ENCODE data around the gene PPP1R26. TPM values are rescaled to one million over a fixed set of nuclear protein-coding genes. Genes with fewer than 3 reads are reported as not detected.

The PPP1R26 gene
- total and polyA plus RNA-seq, 2 of the 8 experiments (the other 6 are each of a cell fraction or from before 2014, with no cell fraction given): 9.8 to 32.7 TPM

- no peak for TF ChIP-seq CHD7 (IDR thresholded peaks at IDR 0.05; ENCODE audit: insufficient replicate concordance, low read length)
- no peak for TF ChIP-seq RFX5 (IDR thresholded peaks at IDR 0.05; ENCODE audit: borderline replicate concordance, low read depth, low read length)
- no peak for TF ChIP-seq GTF2F1 (IDR thresholded peaks at IDR 0.05; ENCODE audit: borderline replicate concordance, low read depth, low read length)
- TF ChIP-seq PHF8 (conservative IDR thresholded peaks at IDR 0.05; ENCODE audit: low read depth, low read length): no peak
- TF ChIP-seq CHD1 (IDR thresholded peaks at IDR 0.05; ENCODE audit: low read depth, low read length): no peak
- no peak for TF ChIP-seq TBP (IDR thresholded peaks at IDR 0.05; ENCODE audit: low read depth, low read length)
- TF ChIP-seq ATF2 (IDR thresholded peaks at IDR 0.05; ENCODE audit: low read length): no peak
- no peak for TF ChIP-seq ATF3 (IDR thresholded peaks at IDR 0.05; ENCODE audit: insufficient read depth, low read depth, low read length)
- TF ChIP-seq FOSL1 (IDR thresholded peaks at IDR 0.05; ENCODE audit: insufficient read depth, low read depth, low read length): no peak
These were observed 1.4 kb upstream of the PPP1R26 start (continued) for GRCh38 chr9:135478191-135478590.
